ENCODE data around the gene LIMK2. TPM values are rescaled to one million over a fixed set of nuclear protein-coding genes. Genes with fewer than 3 reads are reported as not detected.

Gene LIMK2
- total and polyA plus RNA-seq, 9 of the 15 experiments (the other 6 are each of a cell fraction or from before 2014, with no cell fraction given): 1.1 to 14.5 (median 8.5) TPM

GRCh38 chr22:31248965-31249958, 37.2 kb downstream of the LIMK2 start (continued):
- TF ChIP-seq RBM22 (IDR thresholded peaks at IDR 0.05; ENCODE audit: low read depth, low read length, poor library complexity, severe bottlenecking) (no peak), ZNF589 (CRISPR knock-in tag; IDR thresholded peaks at IDR 0.05; ENCODE audit: low read depth) (no peak), MGA (IDR thresholded peaks at IDR 0.05) (no peak), POLR2AphosphoS5 (IDR thresholded peaks at IDR 0.05; ENCODE audit: control insufficient read depth, insufficient read depth, low read depth, low read length) (no peak), ZNF518B (CRISPR knock-in tag; IDR thresholded peaks at IDR 0.05) (no peak), ZKSCAN8 (CRISPR knock-in tag; IDR thresholded peaks at IDR 0.05) (no peak), ELF2 (CRISPR knock-in tag; IDR thresholded peaks at IDR 0.05) (no peak), ZNF79 (CRISPR knock-in tag; IDR thresholded peaks at IDR 0.05; ENCODE audit: low read depth) (no peak), MECOM (CRISPR knock-in tag; IDR thresholded peaks at IDR 0.05) (no peak), ZNF583 (CRISPR knock-in tag; IDR thresholded peaks at IDR 0.05) (no peak)

Measured in K562 (cell line).